Natural killer cell (primary cell): ENCODE data around the gene TTC23L. TPM values are rescaled to one million over a fixed set of nuclear protein-coding genes. Genes with fewer than 3 reads are reported as not detected.

Experiments
- ATAC-seq, 3 donors: fragments of 150-1000 bp in 2 of 3; fragments of 200-7000 bp in 1 of 3; cut with Tn5 transposase; 1 replicate in 1 of 3; 2 replicates in 2 of 3; pipeline ENCODE4 v1.10.0; 2021; ENCODE audit warnings: mild to moderate bottlenecking in 2 of 3, moderate library complexity in 2 of 3
- DNase-seq, 2 donors: peaks; one replicate each; pipeline versions ENCODE4 v3.0.0 to v3.0.0-alpha.2; 2013 to 2021; ENCODE audit warnings: mixed read lengths in 1 of 2
- H3K27ac ChIP-seq: one replicate; pipeline ENCODE4 v1.5.1; 2013; ENCODE audit warnings: mild to moderate bottlenecking, low read length
- H3K27me3 ChIP-seq: one replicate; pipeline ENCODE4 v1.6.1; 2013; ENCODE audit warnings: low read length; ENCODE audit not compliant: control insufficient read depth, insufficient read depth
- H3K36me3 ChIP-seq: one replicate; pipeline ENCODE4 v1.6.1; 2013; ENCODE audit warnings: low read length; ENCODE audit not compliant: control insufficient read depth, insufficient read depth
- H3K4me1 ChIP-seq: one replicate; pipeline ENCODE4 v1.6.1; 2013; ENCODE audit warnings: low read length; ENCODE audit not compliant: control insufficient read depth, insufficient read depth
- H3K4me3 ChIP-seq: one replicate; pipeline ENCODE4 v1.5.1; 2013; ENCODE audit warnings: low read length
- H3K9me3 ChIP-seq: one replicate; pipeline ENCODE4 v1.6.1; 2013; ENCODE audit warnings: low read length; ENCODE audit not compliant: control insufficient read depth, insufficient read depth
- H3K27ac Mint-ChIP-seq, 2 donors: one replicate each; pipeline ENCODE4 v1.8.0; 2022; ENCODE audit warnings: mild to moderate bottlenecking in 2 of 2, mixed read lengths in 2 of 2, moderate library complexity in 1 of 2
- H3K27me3 Mint-ChIP-seq, 2 donors: one replicate each; pipeline ENCODE4 v1.8.0; 2022; ENCODE audit warnings: low read depth in 2 of 2, mixed read lengths in 2 of 2
- H3K36me3 Mint-ChIP-seq: one replicate; pipeline ENCODE4 v1.8.0; 2022; ENCODE audit warnings: mixed read lengths
- H3K4me1 Mint-ChIP-seq, 2 donors: one replicate each; pipeline ENCODE4 v1.8.0; 2022; ENCODE audit warnings: mixed read lengths in 2 of 2
- H3K4me3 Mint-ChIP-seq: one replicate; pipeline ENCODE4 v1.8.0; 2022; ENCODE audit warnings: mild to moderate bottlenecking, moderate library complexity, mixed read lengths
- H3K9me3 Mint-ChIP-seq, 2 donors: one replicate each; pipeline ENCODE4 v1.8.0; 2022; ENCODE audit warnings: mixed read lengths in 2 of 2
- CTCF ChIP-seq: fragments of 200-600 bp; IDR thresholded peaks from one replicate; pipeline ENCODE4 v1.8.0; 2022; ENCODE audit warnings: antibody characterized with exemption
- WGBS: methylation state at CpG from one replicate; pipeline ENCODE4 v1.1.7; 2013; ENCODE audit warnings: missing lambda C conversion rate; ENCODE audit not compliant: insufficient coverage; 5-methylcytosine and 5-hydroxymethylcytosine counted together
- intact Hi-C: fragments of 100-400 bp; cut with micrococcal nuclease; formaldehyde crosslinking; loops from one replicate; pipeline ENCODE4 v1.14.2; 2022
- total RNA-seq, 4 donors: library from RNA; stranded (reverse); fragments of 120-200 nt in 1 of 4; gene quantifications; one replicate each; pipeline versions ENCODE4 v1.2.3 to v1.2.4, GENCODE V29; 2013 to 2022

The TTC23L gene
- total RNA-seq, 3 donors from 2014 or later (not counting 1 experiment from before 2014, with no cell fraction given) = 0.48 TPM; not detected in 2

GRCh38 chr5:34929720-34930461, 90.9 kb downstream of the TTC23L start:
- peak overlapping the region; percentile 97 for H3K4me3 Mint-ChIP-seq
- peak overlapping the region; percentile 91 to 96 for H3K27ac Mint-ChIP-seq
- ATAC-seq = peak; percentile 70 to 83 (median 71)
- H3K36me3 Mint-ChIP-seq = peaks cover 8% of the 10 kb centered on the region
- peaks cover 13% of the 10 kb centered on the region for H3K36me3 ChIP-seq
- H3K4me1 ChIP-seq = peaks cover 3% of the 10 kb centered on the region
- no peaks in the 10 kb centered on the region for H3K27me3 Mint-ChIP-seq
- TF ChIP-seq CTCF = no peak
- no peaks in the 10 kb centered on the region for H3K9me3 ChIP-seq
- H3K27me3 ChIP-seq = no peaks in the 10 kb centered on the region
- no peaks in the 10 kb centered on the region for H3K9me3 Mint-ChIP-seq
- DNase-seq = peak; percentile 77 to 90
- intact Hi-C loops = loop anchor here (1.0 kb wide), 1 partner anchor 15 kb away; the partner anchor contains the start of genes BRIX1 and RAD1
- H3K4me3 ChIP-seq = peak overlapping the region; percentile 64
- peak overlapping the region; percentile 72 for H3K27ac ChIP-seq
- under 1% methylated on average over 70 of the region's 70 CpGs for WGBS
- peaks cover 23 to 34% of the 10 kb centered on the region in 2 donors for H3K4me1 Mint-ChIP-seq

- peak overlapping the region; percentile 91 to 96 for H3K27ac Mint-ChIP-seq
- peak overlapping the region; percentile 97 for H3K4me3 Mint-ChIP-seq
- no peak for TF ChIP-seq CTCF
- 0% methylated on average over 2 of the region's 3 CpGs for WGBS
- no peaks in the 10 kb centered on the region for H3K9me3 Mint-ChIP-seq
- Histone ChIP-seq H3K27ac (peak overlapping the region; percentile 72), H3K4me3 (peak overlapping the region; percentile 64), H3K27me3 (no peaks in the 10 kb centered on the region), H3K4me1 (peaks cover 3% of the 10 kb centered on the region), H3K36me3 (peaks cover 7% of the 10 kb centered on the region), H3K9me3 (no peaks in the 10 kb centered on the region)
- peaks cover 2% of the 10 kb centered on the region for H3K36me3 Mint-ChIP-seq
- ATAC-seq (no peak), DNase-seq (no peak)
- no peaks in the 10 kb centered on the region for H3K27me3 Mint-ChIP-seq
- peaks cover 23 to 34% of the 10 kb centered on the region in 2 donors for H3K4me1 Mint-ChIP-seq
- intact Hi-C loops = no loop called here
These were observed 91.5 kb downstream of the TTC23L start for GRCh38 chr5:34930462-34930844.

GRCh38 chr5:34930870-34931269, 91.9 kb downstream of the TTC23L start:
- Histone ChIP-seq H3K4me1 (peaks cover 3% of the 10 kb centered on the region), H3K9me3 (no peaks in the 10 kb centered on the region), H3K4me3 (no peak overlapping the region), H3K27ac (no peak overlapping the region), H3K36me3 (peaks cover 5% of the 10 kb centered on the region), H3K27me3 (no peaks in the 10 kb centered on the region)
- Mint-ChIP-seq H3K4me1 (peaks cover 23 to 34% of the 10 kb centered on the region in 2 donors), H3K36me3 (no peaks in the 10 kb centered on the region), H3K9me3 (no peaks in the 10 kb centered on the region), H3K4me3 (peak overlapping the region; percentile 97), H3K27ac (peak overlapping the region; percentile 91 to 96), H3K27me3 (no peaks in the 10 kb centered on the region)
- intact Hi-C loops = no loop called here
- DNase-seq (no peak), ATAC-seq (no peak)
- no peak for TF ChIP-seq CTCF
- 94% methylated on average over 4 of the region's 4 CpGs for WGBS
